ENCODE results near the gene PAFAH2. TPM values are rescaled to one million over a fixed set of nuclear protein-coding genes. Genes with fewer than 3 reads are reported as not detected.

Gene PAFAH2
- total RNA-seq, 2 experiments from 2014 or later, result 5.9 to 7.3 TPM

- H3K4me1 Mint-ChIP-seq (ENCODE audit: low read depth), result peaks cover 23% of the 10 kb centered on the region
Measured at GRCh38 chr1:25918615-25919014, 79.2 kb downstream of the PAFAH2 start.

DNA sequence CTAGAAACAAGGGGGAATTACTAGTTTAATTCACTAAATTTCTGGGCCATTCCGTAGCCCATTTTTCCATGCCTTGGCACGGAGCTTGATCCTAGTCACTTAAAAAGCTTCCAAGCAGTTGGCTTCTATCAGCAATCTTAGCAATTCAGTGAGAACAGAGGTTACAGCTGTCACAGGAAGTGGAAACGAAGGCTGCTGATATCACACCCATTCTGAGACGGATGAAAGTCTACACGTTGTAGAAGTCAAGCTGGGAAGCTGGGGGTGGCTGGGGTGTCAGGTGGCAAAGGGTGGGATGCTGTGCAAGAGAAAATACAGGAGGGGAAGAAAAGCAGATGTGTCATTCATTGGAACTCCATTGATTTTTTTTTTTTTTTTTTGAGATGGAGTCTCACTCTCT is 79.9 kb downstream of the PAFAH2 start:
- DNase-seq, result peak; percentile 23
- no peaks in the 10 kb centered on the region for H3K9me3 Mint-ChIP-seq
- ChIA-PET CTCF (interaction anchor here (0.7 to 1.6 kb wide), 2 partner anchors 22 to 1828 kb away, joined by 3 to 4 read pairs; no protein-coding TSS in a partner anchor), POLR2A (no interaction called here)
- intact Hi-C loops (cut with micrococcal nuclease), result no loop called here
- H3K4me1 Mint-ChIP-seq (ENCODE audit: low read depth), result peaks cover 18% of the 10 kb centered on the region
- H3K4me3 Mint-ChIP-seq, result no peak overlapping the region
- H3K27me3 Mint-ChIP-seq, result no peaks in the 10 kb centered on the region
- no peak overlapping the region for H3K27ac Mint-ChIP-seq
- no peaks in the 10 kb centered on the region for H3K36me3 Mint-ChIP-seq

More at GRCh38 chr1:25918615-25919014, 79.2 kb downstream of the PAFAH2 start:
- Mint-ChIP-seq H3K27me3 (no peaks in the 10 kb centered on the region), H3K9me3 (no peaks in the 10 kb centered on the region), H3K4me3 (no peak overlapping the region), H3K27ac (no peak overlapping the region), H3K36me3 (no peaks in the 10 kb centered on the region)
- DNase-seq, result no peak
- ChIA-PET CTCF (interaction anchor here (1.6 kb wide), 1 partner anchor 23 kb away, joined by 4 read pairs; no protein-coding TSS in a partner anchor), POLR2A (no interaction called here)
- intact Hi-C loops (cut with micrococcal nuclease), result no loop called here

GRCh38 chr1:25916460-25916859 is 81.4 kb downstream of the PAFAH2 start:
- ChIA-PET POLR2A (no interaction called here), CTCF (no interaction called here)
- Mint-ChIP-seq H3K27ac (no peak overlapping the region), H3K4me3 (no peak overlapping the region), H3K36me3 (no peaks in the 10 kb centered on the region), H3K9me3 (no peaks in the 10 kb centered on the region), H3K27me3 (no peaks in the 10 kb centered on the region), H3K4me1 (ENCODE audit: low read depth) (peaks cover 11% of the 10 kb centered on the region)
- no peak for DNase-seq
- intact Hi-C loops (cut with micrococcal nuclease), result no loop called here

- intact Hi-C loops (cut with micrococcal nuclease), result no loop called here
- Mint-ChIP-seq H3K4me3 (no peak overlapping the region), H3K27ac (no peak overlapping the region), H3K9me3 (no peaks in the 10 kb centered on the region), H3K27me3 (no peaks in the 10 kb centered on the region), H3K36me3 (no peaks in the 10 kb centered on the region), H3K4me1 (ENCODE audit: low read depth) (peaks cover 11% of the 10 kb centered on the region)
- no peak for DNase-seq
- ChIA-PET POLR2A (interaction anchor here (0.9 kb wide), 1 partner anchor 8 kb away, joined by 3 read pairs; no protein-coding TSS in a partner anchor), CTCF (interaction anchor here (1.7 to 2.6 kb wide), 2 partner anchors 19 to 83 kb away, joined by 4 to 9 read pairs; partner anchors contain the start of gene PAFAH2)
Measured at GRCh38 chr1:25914074-25914995, 83.5 kb downstream of the PAFAH2 start.

DNA sequence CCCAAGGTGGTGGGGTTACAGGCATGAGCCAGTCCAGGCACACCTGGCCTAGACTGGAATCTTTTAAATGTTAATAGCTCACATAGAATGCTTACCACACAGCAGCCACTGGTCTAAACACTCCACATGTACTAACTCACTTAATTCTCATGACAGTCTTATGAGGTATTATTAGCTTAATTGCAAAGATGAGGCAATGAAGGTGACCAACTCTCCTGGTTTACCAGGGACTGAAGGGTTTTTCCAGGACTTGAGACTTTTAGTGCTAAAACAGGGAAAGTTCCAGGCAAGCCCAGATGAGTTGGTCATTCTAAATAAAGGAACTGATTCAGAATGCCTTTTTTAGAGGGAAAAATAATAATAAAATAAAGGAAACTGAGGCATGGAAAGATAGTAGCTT is 84.7 kb downstream of the PAFAH2 start:
- ChIA-PET POLR2A (interaction anchor here (0.6 to 0.8 kb wide), 2 partner anchors 59 to 392 kb away, joined by 3 read pairs; no protein-coding TSS in a partner anchor), CTCF (interaction anchor here (2.6 kb wide), 1 partner anchor 18 kb away, joined by 9 read pairs; no protein-coding TSS in a partner anchor)
- Mint-ChIP-seq H3K4me1 (ENCODE audit: low read depth) (peaks cover 6% of the 10 kb centered on the region), H3K36me3 (no peaks in the 10 kb centered on the region), H3K9me3 (no peaks in the 10 kb centered on the region), H3K27ac (no peak overlapping the region), H3K4me3 (no peak overlapping the region), H3K27me3 (no peaks in the 10 kb centered on the region)
- DNase-seq, result no peak
- intact Hi-C loops (cut with micrococcal nuclease), result no loop called here

DNA sequence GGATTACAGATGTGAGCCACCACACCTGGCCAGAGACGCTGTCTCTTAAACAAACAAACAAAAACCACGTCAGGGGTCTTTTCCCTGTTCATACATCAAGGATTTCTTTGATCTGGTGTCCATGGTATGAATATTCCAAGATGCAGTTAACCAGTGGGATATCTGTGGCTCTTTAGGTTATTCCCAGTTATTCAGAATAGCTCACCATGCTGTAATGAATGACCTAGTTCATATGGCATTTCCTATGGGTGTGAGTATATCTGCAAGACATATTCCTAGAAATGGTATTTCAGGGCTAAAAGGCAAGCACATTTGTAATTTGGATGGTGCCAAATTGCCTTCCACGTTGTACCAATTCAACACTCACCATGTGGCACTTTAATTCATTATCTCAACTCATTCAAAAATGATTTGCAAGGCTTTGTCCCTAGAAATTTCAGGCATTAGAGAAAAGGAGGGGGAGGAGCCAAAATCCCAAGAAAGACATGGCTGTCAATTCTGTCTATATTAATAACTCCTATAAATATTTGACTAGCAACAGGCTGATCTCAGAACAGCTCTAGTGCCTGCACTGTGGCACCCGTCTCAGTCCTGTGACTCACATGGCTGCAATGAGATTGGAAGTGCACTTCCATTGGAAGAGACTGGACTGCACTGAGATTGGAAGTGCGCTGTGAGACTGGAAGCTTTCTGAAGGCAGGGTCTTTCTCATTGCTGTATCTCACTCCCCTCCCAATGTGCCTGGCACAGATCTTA is 85.6 kb downstream of the PAFAH2 start:
- DNase-seq, result no peak
- no peak overlapping the region for H3K27ac Mint-ChIP-seq
- ChIA-PET CTCF (interaction anchor here (0.6 kb wide), 1 partner anchor 85 kb away, joined by 3 read pairs; the partner anchor contains the start of gene PAFAH2), POLR2A (no interaction called here)
- no peaks in the 10 kb centered on the region for H3K36me3 Mint-ChIP-seq
- H3K4me3 Mint-ChIP-seq, result no peak overlapping the region
- H3K9me3 Mint-ChIP-seq, result no peaks in the 10 kb centered on the region
- H3K27me3 Mint-ChIP-seq, result no peaks in the 10 kb centered on the region
- H3K4me1 Mint-ChIP-seq (ENCODE audit: low read depth), result no peaks in the 10 kb centered on the region
- intact Hi-C loops (cut with micrococcal nuclease), result no loop called here

DNA sequence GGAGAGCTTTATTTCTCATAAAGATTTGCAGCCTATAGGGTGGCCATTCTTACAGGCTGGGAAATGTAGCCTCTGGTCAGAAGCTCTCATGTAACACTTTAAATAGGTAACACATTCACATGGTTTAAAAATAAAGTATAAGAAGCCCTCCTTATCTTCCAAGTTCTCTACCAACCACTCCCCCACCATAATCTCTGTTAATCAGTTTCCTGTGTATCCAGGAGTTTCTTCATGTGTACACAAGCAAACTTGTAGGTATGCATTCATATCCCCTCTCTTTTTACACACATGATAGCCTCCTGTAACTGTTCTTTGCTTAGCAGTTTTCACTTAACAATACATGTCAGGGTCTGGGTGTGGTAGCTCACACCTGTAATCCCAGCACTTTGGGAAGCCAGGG is 86.7 kb downstream of the PAFAH2 start:
- DNase-seq, result no peak
- no peak overlapping the region for H3K27ac Mint-ChIP-seq
- no peaks in the 10 kb centered on the region for H3K9me3 Mint-ChIP-seq
- no peaks in the 10 kb centered on the region for H3K27me3 Mint-ChIP-seq
- H3K4me3 Mint-ChIP-seq, result no peak overlapping the region
- POLR2A ChIA-PET, result no interaction called here
- H3K4me1 Mint-ChIP-seq (ENCODE audit: low read depth), result peaks cover 4% of the 10 kb centered on the region
- CTCF ChIA-PET, result no interaction called here
- H3K36me3 Mint-ChIP-seq, result no peaks in the 10 kb centered on the region
- intact Hi-C loops (cut with micrococcal nuclease), result no loop called here

Other genes starting within 250 kb of the PAFAH2 start
- gene SELENON, start 197.9 kb downstream of the PAFAH2 start, total RNA-seq, result 10 to 100 TPM; 26.8 to 26.9 TPM
- 10 to 100 TPM; 28.0 to 31.1 TPM for gene MTFR1L, start 178.1 kb downstream of the PAFAH2 start, total RNA-seq
- 10 to 100 TPM in 1 of 2 experiments, 1 to 10 TPM in 1; 7.8 to 10.1 TPM for gene AUNIP, start 138.6 kb downstream of the PAFAH2 start, total RNA-seq
- gene PAQR7, start 122.4 kb downstream of the PAFAH2 start, total RNA-seq, result 1 to 10 TPM; 4.1 to 4.2 TPM
- 100 to 1,000 TPM; 619 to 630 TPM for gene STMN1, start 91.6 kb downstream of the PAFAH2 start, total RNA-seq
- not detected for gene EXTL1, start 23.7 kb upstream of the PAFAH2 start, total RNA-seq
- gene SLC30A2, start 48.1 kb upstream of the PAFAH2 start, total RNA-seq, result not detected
- gene TRIM63, start 69.6 kb upstream of the PAFAH2 start, total RNA-seq, result under 1 TPM; 0.17 to 0.19 TPM
- 10 to 100 TPM; 14.9 to 15.2 TPM for gene PDIK1L, start 113.8 kb upstream of the PAFAH2 start, total RNA-seq
- gene FAM110D, start 161.0 kb upstream of the PAFAH2 start, total RNA-seq, result not detected
- gene C1orf232, start 170.9 kb upstream of the PAFAH2 start, total RNA-seq, result not detected
- 10 to 100 TPM; 37.4 to 38.0 TPM for gene ZNF593, start 171.8 kb upstream of the PAFAH2 start, total RNA-seq
- gene ZNF593OS, start 173.8 kb upstream of the PAFAH2 start, total RNA-seq, result not detected
- 1 to 10 TPM; 1.3 to 1.5 TPM for gene CNKSR1, start 179.4 kb upstream of the PAFAH2 start, total RNA-seq
- not detected for gene CATSPER4, start 192.5 kb upstream of the PAFAH2 start, total RNA-seq
- gene CEP85, start 236.1 kb upstream of the PAFAH2 start, total RNA-seq, result 10 to 100 TPM; 30.3 to 32.6 TPM

Data from activated CD4-positive, alpha-beta memory T cell treated with anti-CD3 and anti-CD28 coated beads for 36 hours (primary cell).